HL-60 (cell line): ENCODE data around the gene CACNA1H.

Source experiments
- CTCF ChIP-seq: IDR thresholded peaks from one replicate; pipeline ENCODE4 v1.5.1; 2011; ENCODE audit warnings: low read length, control low read depth, inconsistent platforms; ENCODE audit not compliant: insufficient read depth
- GABPA ChIP-seq: IDR thresholded peaks from 2 replicates; pipeline ENCODE4 v1.6.1; 2012; ENCODE audit warnings: low read depth
- POLR2AphosphoS5 ChIP-seq: IDR thresholded peaks from 2 replicates; pipeline ENCODE4 v1.6.1; 2012; ENCODE audit warnings: low read depth
- REST ChIP-seq: IDR thresholded peaks from 2 replicates; pipeline ENCODE4 v1.6.1; 2012; ENCODE audit warnings: low read depth; ENCODE audit not compliant: insufficient replicate concordance

GRCh38 chr16:1140582-1141162, 12.2 kb upstream of the CACNA1H start:
- TF ChIP-seq CTCF (no peak), POLR2AphosphoS5 (no peak), GABPA (no peak), REST (no peak)
